Measurements from ENCODE around the gene HAPLN3.

- TF ChIP-seq CTCF (IDR thresholded peaks at IDR 0.05; ENCODE audit: insufficient read depth, low read length) = no peak
- TF ChIP-seq, protein P1, sequence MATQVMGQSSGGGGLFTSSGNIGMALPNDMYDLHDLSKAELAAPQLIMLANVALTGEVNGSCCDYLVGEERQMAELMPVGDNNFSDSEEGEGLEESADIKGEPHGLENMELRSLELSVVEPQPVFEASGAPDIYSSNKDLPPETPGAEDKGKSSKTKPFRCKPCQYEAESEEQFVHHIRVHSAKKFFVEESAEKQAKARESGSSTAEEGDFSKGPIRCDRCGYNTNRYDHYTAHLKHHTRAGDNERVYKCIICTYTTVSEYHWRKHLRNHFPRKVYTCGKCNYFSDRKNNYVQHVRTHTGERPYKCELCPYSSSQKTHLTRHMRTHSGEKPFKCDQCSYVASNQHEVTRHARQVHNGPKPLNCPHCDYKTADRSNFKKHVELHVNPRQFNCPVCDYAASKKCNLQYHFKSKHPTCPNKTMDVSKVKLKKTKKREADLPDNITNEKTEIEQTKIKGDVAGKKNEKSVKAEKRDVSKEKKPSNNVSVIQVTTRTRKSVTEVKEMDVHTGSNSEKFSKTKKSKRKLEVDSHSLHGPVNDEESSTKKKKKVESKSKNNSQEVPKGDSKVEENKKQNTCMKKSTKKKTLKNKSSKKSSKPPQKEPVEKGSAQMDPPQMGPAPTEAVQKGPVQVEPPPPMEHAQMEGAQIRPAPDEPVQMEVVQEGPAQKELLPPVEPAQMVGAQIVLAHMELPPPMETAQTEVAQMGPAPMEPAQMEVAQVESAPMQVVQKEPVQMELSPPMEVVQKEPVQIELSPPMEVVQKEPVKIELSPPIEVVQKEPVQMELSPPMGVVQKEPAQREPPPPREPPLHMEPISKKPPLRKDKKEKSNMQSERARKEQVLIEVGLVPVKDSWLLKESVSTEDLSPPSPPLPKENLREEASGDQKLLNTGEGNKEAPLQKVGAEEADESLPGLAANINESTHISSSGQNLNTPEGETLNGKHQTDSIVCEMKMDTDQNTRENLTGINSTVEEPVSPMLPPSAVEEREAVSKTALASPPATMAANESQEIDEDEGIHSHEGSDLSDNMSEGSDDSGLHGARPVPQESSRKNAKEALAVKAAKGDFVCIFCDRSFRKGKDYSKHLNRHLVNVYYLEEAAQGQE (IDR thresholded peaks at IDR 0.05; ENCODE audit: insufficient replicate concordance, low read depth) = no peak
Measured at GRCh38 chr15:88915354-88915753, 20.0 kb upstream of the HAPLN3 start.
